ENCODE results near the gene MEGF9. TPM values are rescaled to one million over a fixed set of nuclear protein-coding genes. Genes with fewer than 3 reads are reported as not detected.
"Not testable (repeated sequence)": the region's sequence is repeated elsewhere in the genome, so short reads cannot be mapped to it uniquely, and the experiment has no call there.

MEGF9 gene
- total RNA-seq, 3 donors from 2014 or later = 6.3 to 16.7 (median 9.3) TPM

DNA sequence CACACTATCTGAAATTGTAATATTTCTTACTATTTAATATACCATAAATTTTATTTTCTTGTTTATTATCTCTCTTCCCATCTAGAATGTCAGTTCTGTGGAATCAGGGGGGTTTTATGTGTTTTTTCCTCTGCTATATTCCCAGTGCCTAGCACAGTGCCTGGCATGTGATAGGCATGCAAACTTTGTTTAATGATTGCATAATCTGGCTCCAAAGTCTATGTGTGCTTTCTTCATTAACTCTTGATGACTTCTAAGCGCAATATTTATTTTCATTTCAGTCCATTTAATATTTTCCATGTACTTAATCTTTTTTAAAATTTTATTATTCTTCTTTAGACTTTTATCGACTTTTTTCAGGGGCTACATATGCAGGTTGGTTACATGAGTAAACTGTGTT, 73.9 kb downstream of the MEGF9 start:
- TF ChIP-seq CTCF (IDR thresholded peaks at IDR 0.05) = no peak
- no peaks in the 10 kb centered on the region for H3K4me1 ChIP-seq (ENCODE audit: low read depth)
- no peak for DNase-seq
- intact Hi-C loops (cut with DNase I, micrococcal nuclease) = no loop called here
- no peak overlapping the region for H3K4me3 ChIP-seq
- H3K9me3 ChIP-seq = peaks cover 4% of the 10 kb centered on the region
- ATAC-seq = no peak
- H3K36me3 ChIP-seq (ENCODE audit: low read depth) = no peaks in the 10 kb centered on the region

GRCh38 chr9:120637919-120638318, 76.4 kb downstream of the MEGF9 start:
- Histone ChIP-seq H3K4me3 (no peak overlapping the region), H3K4me1 (ENCODE audit: low read depth) (no peaks in the 10 kb centered on the region), H3K9me3 (peaks cover 9% of the 10 kb centered on the region), H3K36me3 (ENCODE audit: low read depth) (no peaks in the 10 kb centered on the region)
- intact Hi-C loops (cut with DNase I, micrococcal nuclease) = no loop called here
- no peak for TF ChIP-seq CTCF (IDR thresholded peaks at IDR 0.05)
- no peak for ATAC-seq
- DNase-seq = no peak

- no peaks in the 10 kb centered on the region for H3K4me1 ChIP-seq (ENCODE audit: low read depth)
- H3K9me3 ChIP-seq = peaks cover 9% of the 10 kb centered on the region
- H3K36me3 ChIP-seq (ENCODE audit: low read depth) = no peaks in the 10 kb centered on the region
- ATAC-seq (no peak), DNase-seq (no peak)
- intact Hi-C loops (cut with DNase I, micrococcal nuclease) = no loop called here
- no peak overlapping the region for H3K4me3 ChIP-seq
- no peak for TF ChIP-seq CTCF (IDR thresholded peaks at IDR 0.05)
Observed at GRCh38 chr9:120636194-120636957, 77.9 kb downstream of the MEGF9 start.

DNA sequence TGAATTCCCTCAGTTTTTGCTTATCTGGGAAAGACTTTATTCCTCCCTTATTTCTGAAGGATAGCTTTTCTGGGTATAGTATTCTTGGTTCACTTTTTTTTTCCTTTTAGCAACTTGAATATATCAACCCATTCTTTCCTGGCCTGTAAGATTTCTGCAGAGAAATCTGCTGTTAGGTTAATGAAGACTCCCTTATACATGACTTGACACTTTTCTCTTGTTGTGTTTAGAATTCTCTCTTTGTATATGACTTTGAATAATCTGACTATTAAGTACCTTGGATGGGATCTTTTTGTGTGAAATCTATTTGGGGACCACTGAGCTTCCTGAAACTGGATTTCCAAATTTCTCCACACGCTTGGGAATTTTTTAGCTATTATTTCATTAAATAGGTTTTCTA, 79.3 kb downstream of the MEGF9 start:
- H3K4me1 ChIP-seq (ENCODE audit: low read depth) = no peaks in the 10 kb centered on the region
- ATAC-seq (no peak), DNase-seq (no peak)
- intact Hi-C loops (cut with DNase I, micrococcal nuclease) = no loop called here
- H3K4me3 ChIP-seq = no peak overlapping the region
- TF ChIP-seq CTCF (IDR thresholded peaks at IDR 0.05) = no peak
- H3K9me3 ChIP-seq = peaks cover 9% of the 10 kb centered on the region
- no peaks in the 10 kb centered on the region for H3K36me3 ChIP-seq (ENCODE audit: low read depth)

DNA sequence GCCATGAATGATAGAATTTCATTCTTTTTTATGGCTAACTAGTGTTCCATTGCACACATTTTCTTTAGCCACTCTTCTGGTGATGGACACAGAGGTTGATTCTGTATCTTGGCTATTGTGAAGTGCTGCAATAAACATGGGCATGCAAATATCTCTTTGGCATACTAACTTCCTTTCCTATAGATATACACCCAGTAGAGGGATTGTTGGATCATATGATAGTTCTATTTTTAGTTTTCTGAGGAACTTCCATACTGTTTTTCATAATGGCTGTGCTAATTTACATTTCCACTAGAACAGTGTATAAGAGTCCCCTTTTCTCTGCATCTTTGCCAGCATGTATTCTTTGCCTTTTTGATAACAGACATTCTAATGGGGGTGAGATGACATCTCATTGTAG, 83.9 kb downstream of the MEGF9 start:
- H3K4me1 ChIP-seq (ENCODE audit: low read depth) = no peaks in the 10 kb centered on the region
- H3K36me3 ChIP-seq (ENCODE audit: low read depth) = no peaks in the 10 kb centered on the region
- peaks cover 4% of the 10 kb centered on the region for H3K9me3 ChIP-seq
- intact Hi-C loops (cut with DNase I, micrococcal nuclease) = no loop called here
- ATAC-seq (no peak), DNase-seq (no peak)
- no peak for TF ChIP-seq CTCF (IDR thresholded peaks at IDR 0.05)
- H3K4me3 ChIP-seq = no peak overlapping the region

GRCh38 chr9:120628925-120629497, 85.3 kb downstream of the MEGF9 start:
- H3K4me1 ChIP-seq (ENCODE audit: low read depth); ATAC-seq; H3K9me3 ChIP-seq; DNase-seq; intact Hi-C loops (cut with DNase I, micrococcal nuclease); H3K4me3 ChIP-seq; H3K36me3 ChIP-seq (ENCODE audit: low read depth): not testable (repeated sequence)
